HG03139 (cell line): ENCODE measurements around the gene ANKS3.
A peak's percentile ranks its signal among the peaks of the same experiment; 100 is the strongest.

Source experiments
- ATAC-seq: cut with Tn5 transposase; IDR thresholded peaks from one replicate; pipeline ENCODE4 v1.9.1; 2021; ENCODE audit not compliant: unreplicated experiment

ANKS3 gene

DNA sequence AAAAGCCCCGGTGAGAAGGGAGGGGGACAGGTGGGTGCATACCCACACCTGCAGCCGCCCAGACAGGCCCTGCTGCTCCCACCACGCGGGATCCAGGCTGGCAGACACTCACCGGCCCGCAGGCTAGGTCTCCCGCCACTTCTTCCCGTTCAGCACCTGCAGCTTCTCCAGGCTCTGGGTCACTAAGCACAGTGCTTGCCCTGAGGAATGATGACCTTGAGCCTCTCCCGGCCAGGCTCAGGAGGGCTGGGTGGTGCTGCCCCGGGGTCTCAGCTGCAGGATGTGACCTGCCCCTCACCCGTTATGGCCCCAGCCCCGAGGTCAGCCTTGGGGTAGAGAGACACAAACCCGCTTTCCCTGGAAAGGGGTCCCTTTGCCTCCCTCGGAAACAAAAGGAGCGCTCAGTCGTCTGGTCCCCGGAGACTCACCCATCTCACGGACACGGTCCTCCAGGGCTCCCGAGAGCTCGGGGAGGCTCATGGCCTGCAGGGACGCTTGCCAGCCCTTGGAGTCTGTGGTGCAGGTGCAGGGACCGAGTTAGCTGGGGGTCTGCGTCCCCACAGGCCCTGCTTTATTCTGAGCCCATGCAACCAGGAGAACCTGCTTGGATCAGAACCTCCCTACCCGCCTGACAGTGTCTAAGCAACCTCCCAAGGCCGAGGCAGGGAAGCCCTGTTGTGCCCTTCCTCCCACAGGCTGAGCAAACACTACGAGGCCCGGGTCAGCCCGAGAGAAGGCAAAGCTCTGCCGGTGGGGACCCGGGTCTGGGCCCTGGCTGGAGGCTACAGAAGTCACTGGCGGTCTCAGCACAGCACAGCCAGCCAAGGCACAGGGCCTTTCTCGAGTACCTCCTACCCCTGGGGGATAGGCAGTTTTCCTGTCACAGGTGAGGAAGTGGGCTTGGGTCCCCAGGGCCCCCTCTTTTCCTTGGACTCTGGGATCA lies 36.9 kb downstream of the ANKS3 start:
- no peak for ATAC-seq

DNA sequence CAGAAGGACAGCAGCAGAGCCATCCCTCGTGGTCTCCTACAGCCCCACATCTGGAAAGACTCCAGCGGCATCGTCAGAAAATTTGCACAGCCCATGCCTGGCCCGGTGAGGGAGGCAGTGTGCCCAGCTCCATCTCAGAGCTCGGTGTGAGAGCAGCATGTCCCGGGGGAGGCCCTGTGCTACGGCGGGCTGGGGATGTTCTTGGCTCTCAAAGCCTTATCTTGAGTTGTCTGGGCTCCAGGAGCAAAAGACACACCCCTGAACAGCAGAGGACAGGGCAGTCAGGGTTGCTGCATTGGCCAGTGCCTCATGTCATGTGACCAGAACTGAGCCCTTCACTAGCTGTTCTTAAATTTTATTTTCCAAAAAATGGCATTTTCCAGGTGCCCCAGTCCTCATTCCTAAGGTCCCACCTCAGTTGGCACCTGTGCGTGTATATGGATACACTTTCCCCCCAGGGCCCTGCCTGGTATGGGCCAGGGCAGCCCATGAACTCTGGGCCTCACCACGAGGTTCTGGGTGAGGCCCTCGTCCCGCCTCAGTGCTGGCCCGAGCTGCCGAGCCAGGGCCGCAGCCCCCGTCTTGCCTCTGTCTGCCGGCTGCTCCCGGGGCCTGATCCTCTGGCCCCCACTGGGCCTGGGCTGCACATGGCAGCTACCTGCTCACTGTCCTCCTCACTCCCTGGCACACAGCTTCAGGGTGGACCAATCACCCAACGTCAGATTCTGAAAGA lies 37.7 kb downstream of the ANKS3 start:
- no peak for ATAC-seq

DNA sequence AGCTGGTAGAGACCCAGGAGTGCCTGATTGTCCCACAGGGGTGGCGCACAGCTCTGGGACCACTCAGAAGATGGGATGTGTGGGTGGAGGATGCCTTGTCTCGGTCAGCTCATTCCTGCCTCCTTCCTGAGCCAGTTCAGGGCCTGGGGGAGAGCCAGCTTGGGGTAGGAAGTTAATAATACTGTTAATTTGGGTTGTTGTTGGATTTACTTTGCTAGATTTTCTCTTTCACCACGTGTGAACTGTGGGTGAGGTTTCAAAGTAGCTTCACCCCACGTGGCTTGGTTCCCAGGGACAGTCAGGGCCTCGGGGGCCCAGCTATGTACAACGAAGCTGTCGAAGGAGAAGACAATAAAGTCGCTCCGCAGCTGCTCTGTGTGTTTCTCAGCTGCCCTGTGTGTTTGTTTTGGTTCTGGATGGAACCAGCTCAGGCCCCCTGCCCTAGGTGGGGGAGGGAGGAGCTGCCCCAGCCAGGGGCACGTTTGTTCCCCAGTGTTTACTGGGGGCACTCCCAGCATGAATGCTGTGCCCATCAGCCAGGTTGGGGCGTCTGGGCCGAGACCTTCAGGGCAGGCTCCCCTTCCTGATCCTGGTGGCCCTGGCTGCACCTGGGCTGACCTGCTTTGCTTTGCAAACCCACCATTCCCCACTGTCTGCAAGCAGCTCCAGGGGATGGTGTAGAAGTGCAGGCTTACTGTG lies 38.4 kb downstream of the ANKS3 start:
- no peak for ATAC-seq

DNA sequence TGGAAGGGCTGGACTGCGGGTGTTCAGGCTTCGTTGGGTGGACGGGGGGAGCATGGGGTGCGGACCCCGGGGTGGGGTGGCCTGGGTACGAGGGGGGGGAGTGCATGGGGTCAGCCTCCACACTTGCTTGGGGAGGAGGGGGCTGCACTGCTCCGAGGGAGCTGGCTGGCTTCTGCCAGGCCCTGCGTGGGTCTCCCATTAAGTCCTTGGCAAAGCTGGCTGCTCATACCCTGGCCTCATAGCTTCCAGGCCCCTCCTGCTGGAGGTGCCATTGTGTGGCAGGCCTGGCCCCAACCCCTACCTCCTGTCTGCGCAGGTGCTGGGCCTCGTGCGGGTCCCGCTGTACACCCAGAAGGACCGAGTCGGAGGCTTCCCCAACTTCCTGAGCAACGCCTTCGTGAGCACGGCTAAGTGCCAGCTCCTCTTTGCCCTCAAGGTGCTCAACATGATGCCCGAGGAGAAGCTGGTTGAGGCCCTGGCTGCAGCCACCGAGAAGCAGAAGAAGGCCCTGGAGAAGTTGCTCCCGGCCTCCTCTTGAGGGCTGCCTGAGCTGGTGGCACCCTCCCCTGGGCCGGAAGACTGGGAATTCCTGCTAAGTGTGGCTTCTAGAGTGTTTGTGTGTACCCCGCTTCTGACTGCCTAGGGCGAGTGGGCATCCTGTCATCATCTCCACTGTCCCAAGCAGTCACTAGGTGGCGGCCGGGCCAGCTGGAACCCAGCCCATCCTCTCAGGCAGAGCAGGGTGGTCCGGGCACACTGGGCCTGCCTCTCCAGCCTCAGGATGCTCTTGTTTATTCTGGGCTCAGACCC lies 39.2 kb downstream of the ANKS3 start:
- ATAC-seq: no peak

DNA sequence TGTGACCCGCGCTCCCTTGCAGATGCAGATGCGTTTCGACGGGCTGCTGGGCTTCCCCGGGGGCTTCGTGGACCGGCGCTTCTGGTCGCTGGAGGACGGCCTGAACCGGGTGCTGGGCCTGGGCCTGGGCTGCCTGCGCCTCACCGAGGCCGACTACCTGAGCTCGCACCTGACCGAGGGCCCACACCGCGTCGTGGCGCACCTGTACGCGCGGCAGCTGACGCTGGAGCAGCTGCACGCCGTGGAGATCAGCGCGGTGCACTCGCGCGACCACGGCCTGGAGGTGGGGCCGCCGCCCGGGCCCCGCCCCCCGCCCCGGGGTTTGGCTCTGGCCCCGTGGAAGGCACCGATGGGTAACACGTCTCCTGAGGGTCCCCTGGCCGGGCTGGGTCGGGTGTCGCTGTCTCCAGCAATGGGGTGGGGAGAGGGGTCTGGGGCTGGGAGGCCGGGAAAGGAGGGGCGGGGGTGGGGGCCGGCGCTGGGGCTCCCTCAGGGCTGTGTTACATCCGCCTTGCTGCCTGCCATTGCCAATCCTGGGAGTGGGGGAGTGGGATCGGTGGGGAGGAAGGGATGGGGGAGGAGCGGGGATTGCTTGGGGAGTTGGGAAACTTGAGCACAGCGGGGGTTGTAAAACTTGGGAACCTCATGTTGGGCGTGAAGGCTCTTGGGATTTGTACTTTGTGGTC lies 40.0 kb downstream of the ANKS3 start:
- no peak for ATAC-seq

DNA sequence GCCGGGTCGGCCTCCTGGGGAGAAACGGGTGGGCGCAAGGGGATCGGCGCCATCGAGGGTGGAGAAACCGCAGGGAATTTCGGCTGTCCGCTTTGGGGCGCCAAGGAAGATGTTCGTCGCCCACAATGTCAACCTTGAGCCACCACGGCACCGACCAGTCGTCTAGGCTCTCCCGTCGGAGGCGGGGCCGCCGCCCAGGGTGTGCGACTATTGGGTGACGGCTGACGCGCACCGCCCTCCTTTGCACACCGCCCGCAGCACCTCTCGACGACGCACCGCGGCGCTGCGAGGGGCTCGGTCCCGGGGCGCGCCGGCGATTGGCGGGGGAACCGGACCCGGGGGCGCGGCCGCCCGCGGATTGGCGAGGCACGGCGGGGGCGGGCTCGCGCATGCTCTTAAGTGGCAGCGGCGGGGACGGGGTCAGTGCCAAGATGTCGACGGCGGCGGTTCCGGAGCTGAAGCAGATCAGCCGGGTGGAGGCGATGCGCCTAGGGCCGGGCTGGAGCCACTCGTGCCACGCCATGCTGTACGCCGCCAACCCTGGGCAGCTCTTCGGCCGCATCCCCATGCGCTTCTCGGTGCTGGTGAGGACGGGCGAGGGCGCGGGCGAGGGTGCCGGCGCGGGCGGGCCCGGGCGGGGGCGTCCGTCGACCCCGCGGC lies 40.6 kb downstream of the ANKS3 start, which contains the start of gene NUDT16L1:
TSS of gene NUDT16L1 (plus strand) at position 267 of the 660 bp plus-strand sequence. CDS start at position 432, 165 bp downstream.
- peak; percentile 86 for ATAC-seq

DNA sequence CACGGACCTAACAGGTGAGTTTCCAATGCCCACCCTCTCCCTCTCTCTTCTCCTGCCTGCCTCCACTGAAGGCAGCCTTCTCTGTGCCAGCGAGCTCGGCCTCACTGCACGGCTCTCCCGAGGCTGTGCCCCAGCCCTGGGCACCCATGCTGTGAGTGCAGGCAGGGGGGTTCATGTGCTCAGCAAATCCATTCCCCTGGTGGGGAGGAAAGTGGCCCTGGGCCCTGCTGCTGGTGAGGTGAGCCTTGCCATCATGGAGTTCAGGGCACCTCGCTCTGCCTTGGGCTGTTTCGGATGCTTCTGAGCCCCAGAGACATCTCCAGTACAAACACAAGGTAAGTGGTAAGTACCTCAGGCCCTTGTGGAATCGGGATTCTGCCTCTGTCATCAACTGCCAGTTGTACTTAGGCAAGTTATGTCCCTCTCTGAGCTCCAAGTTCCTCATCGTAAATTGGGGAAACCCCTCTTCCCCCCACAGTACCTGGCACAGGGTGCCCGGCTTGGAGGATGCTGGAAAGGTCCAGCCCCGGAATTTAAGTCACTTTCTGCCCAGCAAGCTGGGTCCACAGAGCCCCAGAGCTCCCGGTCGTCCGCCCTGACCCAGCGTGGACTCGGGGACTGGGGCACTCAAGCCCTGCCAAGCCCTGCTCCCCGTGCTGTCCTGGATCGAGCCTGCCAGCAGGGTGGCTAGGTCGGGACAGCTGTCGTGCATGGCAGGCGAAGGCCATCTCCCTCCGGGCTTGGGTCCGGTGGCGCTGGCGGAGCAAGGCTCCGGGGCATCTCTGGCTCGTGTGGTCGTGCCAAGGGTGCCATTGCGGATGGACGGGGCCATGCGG lies 41.4 kb downstream of the ANKS3 start:
- peak; percentile 0 for ATAC-seq

DNA sequence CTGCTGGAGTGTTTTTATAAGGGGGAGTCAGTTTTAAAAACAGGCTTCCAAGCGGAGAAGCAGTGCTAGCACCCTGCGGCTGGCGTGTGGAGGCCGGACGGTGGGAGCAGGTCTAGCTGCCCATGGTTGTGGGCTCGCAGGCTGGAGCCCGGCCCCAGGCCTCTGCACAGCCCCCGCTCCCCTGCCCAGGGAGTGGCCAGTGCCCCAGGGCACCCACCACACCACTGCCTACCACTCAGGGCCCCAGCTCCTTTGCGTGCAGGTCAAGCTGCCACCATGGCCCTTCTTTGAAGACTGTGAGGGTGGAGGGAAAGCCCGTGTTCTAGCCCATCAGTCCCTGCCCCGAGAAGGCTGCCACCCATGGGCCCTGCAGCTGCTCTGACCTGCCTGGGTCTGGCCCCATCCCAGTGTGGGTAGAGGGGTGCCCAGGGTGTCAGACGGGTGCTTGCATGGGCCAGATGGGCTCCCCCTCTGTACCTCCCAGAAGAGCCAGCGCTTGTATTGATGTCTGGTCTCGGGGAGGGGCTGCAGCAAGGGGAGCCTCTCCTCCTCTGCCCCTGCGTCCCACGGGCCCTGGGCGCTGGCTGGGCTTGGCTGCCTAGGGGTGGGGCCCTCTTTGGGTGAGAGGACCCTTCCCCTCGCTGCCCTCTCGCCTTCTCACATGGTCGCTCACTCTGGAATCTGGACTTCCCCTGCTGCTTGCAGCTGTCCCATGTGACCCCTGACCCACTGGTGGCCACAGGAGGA lies 42.2 kb downstream of the ANKS3 start:
- ATAC-seq: no peak

DNA sequence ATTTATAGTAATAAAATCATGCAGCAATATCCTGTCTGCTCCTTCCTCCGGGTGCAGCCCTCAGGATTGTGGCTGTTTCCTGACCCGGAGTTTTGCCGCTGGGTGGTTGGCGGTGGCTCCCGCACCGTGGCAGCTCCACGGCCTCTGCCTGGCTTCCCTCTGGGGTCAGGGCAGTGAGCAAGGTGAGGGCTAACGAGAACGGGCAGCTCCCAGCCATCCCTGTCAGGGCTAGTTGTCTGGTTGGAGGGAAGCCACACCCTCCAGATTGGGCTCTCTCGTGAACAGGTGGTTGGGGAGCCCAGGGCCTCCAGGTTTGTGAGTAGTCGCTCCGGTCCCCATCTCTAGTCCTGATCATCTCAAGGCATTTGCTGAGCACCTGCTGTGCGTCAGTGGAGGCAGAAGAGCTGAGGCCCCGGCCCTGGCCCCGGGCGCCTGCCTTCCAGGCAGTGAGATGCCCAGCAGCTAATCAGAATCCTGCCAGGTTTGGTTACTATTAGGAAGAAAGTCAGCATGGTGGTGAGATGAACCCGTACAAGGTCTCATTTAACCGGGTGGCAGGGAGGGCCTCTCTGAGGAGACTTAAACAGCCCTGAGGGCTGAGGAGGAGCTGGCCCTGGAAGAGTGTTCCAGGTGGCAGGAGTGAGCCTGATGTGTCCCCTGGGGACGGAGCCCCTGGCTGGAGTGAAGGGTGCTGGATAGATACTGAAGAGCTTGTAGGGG lies 43.0 kb downstream of the ANKS3 start:
- no peak for ATAC-seq

DNA sequence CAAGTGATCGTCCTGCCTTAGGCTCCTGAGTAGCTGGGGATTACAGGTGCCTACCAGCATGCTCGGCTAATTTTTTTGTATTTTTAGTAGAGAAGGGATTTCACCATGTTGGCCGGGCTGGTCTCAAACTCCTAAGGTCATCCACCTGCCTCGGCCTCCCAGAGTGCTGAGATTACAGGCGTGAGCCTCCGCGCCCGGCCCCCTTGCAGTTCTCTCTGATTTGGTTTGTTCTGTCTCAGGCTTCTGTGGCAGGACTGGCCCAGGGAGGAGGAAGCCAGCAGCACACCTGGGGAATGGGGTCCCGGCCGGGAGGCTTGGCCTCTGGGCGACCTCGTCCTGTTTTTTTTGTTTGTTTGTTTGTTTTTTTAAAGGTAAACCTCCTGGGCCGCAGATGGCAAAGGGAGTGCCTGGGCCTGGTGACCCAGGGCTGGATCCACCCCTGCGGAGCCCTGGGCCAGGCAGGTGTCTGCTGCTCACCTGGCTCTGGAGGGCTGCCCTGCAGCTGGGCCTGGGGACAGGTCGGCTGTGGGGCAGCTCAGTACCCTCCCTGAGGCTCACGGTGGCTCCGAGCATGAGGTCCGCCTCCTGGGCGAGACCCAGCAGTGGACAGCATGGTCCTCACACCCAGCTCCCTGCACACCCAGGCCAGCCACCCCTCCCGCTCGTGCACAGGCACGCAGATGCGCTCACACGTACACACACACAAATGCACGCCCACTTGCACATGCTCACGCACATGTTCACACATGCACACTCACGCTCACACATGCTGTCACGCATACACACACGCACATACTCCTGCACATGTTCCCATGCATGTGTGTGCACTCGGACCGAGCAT lies 44.0 kb downstream of the ANKS3 start:
- ATAC-seq: no peak

DNA sequence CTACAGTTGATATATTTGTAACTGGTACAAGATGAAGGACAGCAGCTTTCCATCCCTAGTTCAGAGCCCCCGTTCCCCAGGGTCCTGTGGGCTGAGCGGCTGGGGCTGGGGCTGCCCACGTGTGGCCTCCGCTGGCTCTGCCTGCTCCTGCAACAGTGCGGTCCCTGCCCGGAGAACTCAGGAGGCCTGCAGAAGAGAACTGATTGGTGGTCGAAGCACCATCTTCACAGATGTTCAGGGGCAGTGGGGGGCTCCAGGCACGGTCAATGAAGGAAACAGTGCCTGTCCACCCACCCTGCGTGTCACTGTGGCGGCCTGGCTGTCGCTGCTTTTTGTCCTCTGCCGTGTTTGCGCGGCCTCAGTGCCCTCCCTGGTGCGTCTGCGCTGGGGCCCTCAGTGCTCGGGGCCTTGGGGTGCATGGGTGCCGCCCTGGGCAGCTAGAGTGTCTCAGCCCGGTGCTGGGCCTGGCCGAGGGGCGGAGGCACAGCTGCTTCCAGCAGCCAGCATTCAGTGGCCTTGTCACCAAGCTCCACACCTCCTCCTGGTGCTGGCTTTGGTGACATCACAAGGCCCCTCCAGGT lies 44.9 kb downstream of the ANKS3 start:
- ATAC-seq: no peak

DNA sequence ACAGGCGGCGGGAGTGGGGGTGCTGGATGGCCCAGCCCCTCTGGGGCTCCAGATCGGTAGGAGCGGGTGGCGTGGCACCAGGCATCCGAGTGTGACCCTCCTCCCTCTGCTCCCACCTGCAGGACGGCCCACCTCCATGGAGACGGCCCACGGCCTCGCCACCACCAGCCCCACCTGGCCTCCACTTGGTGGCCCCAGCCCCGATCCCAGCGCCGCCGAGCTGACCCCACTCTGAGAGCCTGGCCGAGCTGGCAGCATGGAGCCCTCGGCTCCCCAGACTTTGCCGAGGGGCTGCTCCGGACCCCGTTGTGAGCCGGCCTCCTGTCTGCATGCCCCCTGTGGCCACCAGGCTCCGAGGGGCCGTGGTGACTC lies 45.4 kb downstream of the ANKS3 start:
- ATAC-seq: no peak

DNA sequence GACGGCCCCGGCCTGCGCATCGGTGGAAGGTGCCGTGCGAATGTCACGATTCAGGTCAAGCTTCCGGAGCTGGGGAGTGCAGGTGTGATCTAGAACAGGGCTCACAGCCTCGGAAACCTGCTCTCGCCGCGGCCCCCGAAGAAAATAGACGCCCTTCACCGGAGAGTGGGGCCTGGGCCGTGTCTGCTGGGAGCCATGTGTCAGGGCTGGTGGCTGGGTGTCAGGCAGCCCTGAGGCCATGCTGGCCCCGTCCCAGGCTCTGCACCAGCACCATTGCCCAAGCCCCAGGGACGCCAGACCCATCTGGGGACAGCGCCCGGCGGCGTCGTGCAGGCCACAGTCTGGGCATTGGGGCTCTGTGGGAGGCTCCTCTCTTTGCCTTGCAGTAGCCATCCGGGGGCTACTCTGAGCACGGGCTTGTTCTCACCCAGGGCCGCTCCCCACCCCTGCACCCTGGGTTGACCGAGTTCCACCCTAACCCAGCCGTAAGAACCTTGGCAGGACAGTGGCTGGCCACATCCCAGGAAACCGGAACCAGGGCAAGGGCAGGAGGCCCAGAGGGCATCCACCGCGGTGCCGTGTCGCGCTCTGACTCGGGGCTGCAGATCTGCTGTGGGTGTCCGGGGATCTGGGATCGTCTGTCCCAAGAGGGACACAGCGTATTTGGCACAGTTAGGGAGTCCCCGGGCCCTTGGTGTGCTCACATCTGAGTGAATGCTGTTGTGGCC lies 46.0 kb downstream of the ANKS3 start:
- no peak for ATAC-seq

DNA sequence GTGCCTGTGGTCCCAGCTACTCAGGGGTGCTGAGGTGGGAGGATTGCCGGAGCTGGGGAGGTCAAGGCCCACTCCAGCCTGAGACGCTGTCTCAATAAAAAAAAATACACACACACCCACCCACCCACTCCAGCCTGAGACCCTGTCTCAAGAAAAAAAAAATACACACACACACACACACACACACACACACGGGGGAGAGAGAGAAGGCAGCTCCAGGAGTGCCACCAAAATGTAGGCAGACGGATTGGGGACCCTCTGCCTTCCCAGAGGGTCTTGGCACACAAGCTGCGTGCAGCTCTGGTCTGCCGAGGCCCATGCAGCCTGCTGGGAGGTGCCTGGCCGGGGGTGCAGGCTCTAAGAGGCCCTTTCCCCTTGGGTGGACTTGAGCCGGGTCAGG lies 46.7 kb downstream of the ANKS3 start:
- no peak for ATAC-seq

DNA sequence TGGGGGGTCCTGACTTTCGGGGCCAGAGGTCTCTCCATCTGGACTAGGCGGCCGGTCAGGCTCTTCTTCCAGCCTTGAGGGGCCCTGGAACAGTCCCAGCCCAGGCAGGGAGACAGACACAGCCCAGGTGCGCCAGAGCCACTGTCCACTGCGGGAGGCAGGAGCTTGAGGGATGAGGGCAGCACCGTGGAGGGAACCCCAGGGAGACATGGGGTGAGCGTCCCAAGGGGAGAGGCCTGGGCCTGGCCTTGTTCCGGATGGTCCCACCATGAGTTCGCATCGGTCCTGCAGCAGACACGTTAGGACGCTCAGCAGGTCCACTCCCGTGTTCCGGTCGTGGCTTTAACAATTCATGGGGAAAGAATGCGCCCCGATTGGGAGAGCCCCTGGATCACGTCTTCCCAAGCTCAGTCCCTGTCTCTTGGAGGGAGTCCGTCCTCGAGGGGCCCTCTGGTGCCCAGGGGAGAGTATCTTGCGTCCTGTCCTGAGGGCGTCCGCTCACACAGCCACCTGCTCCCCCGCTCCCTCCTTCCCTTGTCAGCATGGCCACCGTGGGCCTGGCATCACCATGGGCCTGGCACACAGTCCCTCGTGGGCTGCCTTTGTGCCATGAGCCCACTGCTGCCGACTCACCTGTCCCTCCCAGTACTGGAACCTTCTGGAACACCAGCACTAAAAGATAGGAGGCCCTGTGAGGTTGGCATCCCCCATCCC lies 47.4 kb downstream of the ANKS3 start:
- ATAC-seq: no peak
